Fibroblast of villous mesenchyme (primary cell): ENCODE measurements around the gene UCKL1. TPM values are rescaled to one million over a fixed set of nuclear protein-coding genes. Genes with fewer than 3 reads are reported as not detected.

Experiments used
- DNase-seq: peaks from one replicate; pipeline ENCODE4 v3.0.0-alpha.2; 2010; ENCODE audit warnings: low read depth
- H3K4me3 ChIP-seq: 2 replicates; pipeline ENCODE4 v1.5.1; 2011; ENCODE audit warnings: low read depth, mild to moderate bottlenecking, low read length
- total RNA-seq: library from RNA; depleted of rRNA; stranded (reverse); fragments of >200 nt; gene quantifications from 2 replicates; pipeline ENCODE4 v1.2.3, GENCODE V29; 2012
- TF ChIP-seq, protein P1 (sequence below): IDR thresholded peaks from 2 replicates; pipeline ENCODE4 v1.5.1; 2012; ENCODE audit warnings: low read depth, mild to moderate bottlenecking, low read length; ENCODE audit not compliant: insufficient read depth

Gene UCKL1
- total RNA-seq, 1 donor, result 25.0 TPM

DNA sequence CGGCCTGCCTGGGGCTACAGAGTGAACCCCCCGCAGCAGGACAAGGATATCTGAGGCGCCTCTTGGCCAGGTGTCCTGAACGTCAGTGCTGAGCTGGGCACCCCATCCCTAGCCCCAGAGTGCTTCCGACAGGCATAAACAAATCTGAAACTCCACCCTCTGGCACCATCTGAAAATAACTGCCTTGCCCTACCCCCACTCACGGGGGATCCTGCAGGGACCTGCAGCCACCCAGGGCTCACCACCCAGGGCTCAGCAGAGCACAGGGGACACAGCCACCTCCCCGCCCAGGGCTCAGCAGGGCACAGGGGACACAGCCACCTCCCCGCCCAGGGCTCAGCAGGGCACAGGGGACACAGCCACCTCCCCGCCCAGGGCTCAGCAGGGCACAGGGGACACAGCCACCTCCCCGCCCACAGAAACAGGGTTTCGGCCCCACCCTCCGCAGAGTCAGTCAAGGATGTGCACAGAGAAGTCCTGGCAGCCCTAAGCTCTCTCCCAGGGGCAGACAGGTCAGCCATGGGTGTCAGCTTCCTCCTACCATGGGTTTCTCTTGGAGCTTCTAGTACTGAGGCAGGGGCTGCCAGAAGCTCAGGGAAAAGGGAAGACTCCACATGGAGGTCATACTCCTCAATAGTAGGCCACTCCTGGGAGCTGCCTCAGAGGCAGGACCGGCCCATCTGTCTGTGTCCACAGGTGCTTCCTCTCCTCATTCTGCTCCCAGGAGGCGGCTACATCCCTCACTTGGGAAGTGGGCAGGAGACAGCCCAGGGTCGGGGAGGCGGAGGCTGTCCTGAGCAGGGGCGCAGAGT lies 4.6 kb downstream of the UCKL1 start:
- H3K4me3 ChIP-seq, result no peak overlapping the region
- TF ChIP-seq, protein P1, sequence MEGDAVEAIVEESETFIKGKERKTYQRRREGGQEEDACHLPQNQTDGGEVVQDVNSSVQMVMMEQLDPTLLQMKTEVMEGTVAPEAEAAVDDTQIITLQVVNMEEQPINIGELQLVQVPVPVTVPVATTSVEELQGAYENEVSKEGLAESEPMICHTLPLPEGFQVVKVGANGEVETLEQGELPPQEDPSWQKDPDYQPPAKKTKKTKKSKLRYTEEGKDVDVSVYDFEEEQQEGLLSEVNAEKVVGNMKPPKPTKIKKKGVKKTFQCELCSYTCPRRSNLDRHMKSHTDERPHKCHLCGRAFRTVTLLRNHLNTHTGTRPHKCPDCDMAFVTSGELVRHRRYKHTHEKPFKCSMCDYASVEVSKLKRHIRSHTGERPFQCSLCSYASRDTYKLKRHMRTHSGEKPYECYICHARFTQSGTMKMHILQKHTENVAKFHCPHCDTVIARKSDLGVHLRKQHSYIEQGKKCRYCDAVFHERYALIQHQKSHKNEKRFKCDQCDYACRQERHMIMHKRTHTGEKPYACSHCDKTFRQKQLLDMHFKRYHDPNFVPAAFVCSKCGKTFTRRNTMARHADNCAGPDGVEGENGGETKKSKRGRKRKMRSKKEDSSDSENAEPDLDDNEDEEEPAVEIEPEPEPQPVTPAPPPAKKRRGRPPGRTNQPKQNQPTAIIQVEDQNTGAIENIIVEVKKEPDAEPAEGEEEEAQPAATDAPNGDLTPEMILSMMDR, result no peak

DNA sequence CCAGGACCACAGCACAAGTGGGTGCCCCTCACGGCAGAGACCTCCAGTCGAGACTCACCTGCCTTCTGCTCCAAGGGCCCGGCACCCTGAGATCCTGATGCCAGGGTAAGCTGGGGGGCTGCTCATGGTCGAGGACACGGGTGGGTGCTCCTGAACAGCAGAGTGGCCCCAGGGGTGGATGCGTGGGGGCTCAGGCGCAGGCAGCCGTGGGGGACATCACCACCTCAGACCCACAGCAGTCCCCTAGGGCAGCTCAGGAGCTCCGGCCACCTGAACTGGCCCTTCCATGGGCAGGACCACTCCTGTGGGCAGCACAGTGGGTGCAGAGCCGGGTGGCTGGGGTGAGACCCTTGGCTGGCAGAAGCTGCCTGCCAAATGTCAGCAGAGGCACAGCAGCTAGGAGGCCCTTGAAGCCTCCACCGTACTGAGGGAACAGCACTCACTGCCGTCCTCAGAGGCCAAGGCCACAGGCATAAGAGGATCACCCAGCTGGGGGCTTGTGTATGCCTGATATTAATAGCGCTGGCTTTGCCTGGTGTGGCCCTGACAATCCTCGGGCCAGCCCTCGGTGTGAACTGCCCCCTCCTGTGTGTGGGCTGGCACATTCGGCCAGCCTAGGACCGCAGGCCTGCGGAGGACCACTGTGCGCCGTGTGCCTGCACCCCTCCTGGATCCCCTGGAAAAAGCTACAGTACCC lies 5.4 kb downstream of the UCKL1 start:
- H3K4me3 ChIP-seq, result no peak overlapping the region
- TF ChIP-seq, protein P1, result no peak
- DNase-seq, result no peak

More for the DNA sequence above, 4.6 kb downstream of the UCKL1 start:
- DNase-seq, result no peak

DNA sequence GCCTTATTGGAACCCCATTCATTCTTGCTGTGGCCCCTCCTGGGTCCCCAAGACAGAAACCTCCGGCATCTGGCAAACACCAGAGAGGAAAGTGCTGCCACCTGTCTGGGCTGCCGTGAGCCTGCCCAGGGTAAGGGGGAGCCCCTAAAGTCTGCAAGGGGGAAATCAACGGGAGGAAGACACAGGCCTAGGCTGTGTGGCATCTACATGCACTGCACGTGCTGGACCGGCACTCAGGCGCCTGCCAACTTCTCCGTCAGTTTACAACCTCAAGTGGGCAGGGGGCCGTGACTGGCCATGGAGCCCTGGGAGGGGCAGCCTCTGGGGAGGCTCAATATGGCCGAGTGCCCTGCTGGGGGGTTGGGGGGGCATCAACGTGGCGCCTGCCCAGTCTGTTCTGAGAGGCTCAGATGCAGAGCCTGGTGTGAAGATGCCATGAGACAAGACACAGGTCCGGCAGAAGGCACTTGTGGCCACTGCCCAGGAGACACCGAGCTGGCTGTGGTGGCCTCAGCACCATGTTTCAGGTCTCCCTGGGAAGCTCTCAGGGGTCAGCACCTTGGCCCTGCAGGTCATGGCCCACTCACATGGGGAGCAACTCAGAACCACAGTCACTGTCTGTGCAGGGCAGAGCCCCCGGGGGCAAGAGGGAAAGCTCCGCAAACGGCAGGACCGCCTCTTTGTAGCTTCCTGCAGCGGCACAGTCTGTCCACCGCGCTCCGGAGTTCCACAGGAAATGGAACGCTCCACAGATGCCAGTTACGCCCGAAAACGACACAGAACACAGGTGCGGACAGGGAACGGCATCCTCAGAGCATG lies 8.4 kb downstream of the UCKL1 start:
- TF ChIP-seq, protein P1, result no peak
- DNase-seq, result no peak
- no peak overlapping the region for H3K4me3 ChIP-seq

DNA sequence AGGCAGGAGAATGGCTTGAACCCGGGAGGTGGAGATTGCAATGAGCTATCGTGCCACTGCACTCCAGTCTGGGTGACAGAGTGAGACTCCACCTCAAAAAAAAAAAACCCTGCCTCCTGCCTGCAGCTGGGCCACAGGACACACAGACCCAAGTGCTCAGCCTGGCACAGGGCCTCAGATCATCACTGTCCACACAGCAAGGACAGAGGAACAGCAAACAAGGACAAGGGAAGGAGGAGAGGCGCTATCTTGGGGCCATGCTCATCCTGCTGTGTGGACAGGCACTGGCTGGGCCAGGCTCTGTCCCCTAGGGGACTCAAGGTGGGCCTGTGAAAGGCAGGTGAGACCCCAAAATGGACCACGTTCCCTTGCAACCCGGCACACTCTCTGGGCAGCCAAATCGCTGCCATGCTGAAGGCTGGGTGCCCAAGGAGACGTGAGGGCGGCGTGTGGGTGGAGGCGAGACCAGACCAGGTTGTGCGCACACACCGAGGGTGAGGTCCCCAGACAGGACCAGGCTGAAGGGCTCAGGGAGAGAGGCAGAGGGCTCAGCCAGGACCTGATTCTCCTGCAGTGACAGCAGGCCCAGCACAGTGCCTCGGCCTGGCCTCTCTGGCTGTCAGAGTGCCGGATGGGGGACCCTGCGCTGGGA lies 9.1 kb downstream of the UCKL1 start:
- TF ChIP-seq, protein P1, result no peak
- H3K4me3 ChIP-seq, result no peak overlapping the region
- no peak for DNase-seq

DNA sequence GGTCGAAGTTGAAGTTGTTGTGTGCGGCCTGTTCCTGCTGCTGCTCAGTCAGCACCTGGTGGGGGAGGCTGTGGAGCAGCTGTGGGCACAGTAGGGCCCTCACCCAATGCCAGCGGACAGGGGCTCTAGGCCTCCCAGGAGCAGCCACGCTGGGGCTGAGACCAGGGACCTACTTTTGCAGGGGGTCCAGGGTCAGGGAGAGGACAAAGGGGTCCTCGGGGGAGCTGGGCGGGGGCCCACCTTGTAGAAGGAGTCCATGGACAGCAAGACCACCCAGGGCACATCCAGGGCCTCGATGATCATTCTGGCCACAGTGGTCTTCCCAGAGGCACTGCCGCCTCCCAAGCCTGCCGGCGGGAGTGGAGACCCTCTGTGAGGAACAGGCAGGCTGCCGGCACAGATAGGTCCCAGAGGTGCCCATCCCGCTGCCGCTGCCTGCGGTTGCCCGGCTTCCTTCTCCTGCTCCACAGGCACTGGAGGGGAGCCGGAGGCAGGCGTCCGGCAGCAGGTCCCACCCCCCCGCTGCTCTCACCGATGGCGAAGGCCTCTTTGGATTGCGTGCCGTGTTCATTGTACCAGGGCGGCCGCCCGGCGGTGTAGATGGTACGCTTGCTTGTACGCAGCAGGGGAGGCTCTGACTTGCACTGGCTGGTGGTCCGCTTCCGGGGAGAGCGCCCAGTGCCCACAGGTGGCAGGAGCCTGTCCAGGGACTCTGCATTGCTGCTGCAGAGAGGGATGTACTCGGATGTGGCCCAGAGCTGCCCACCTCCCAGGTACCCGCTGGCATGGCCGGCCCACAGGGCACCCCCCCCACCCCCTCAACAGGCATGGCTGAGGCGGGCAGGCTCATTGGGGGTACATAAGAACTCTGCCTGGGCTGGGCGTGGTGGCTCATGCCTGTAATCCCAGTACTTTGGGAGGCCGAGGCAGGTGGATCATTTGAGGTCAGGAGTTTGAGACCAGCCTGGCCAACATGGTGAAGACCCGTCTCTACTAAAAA lies 10.0 kb downstream of the UCKL1 start:
- no peak for DNase-seq
- TF ChIP-seq, protein P1, result no peak
- H3K4me3 ChIP-seq, result no peak overlapping the region
